HG02870 (cell line): Measurements from ENCODE around the gene STYK1.
"Not testable (repeated sequence)": the region's sequence is repeated elsewhere in the genome, so short reads cannot be mapped to it uniquely, and the experiment has no call there.

Experiments
- ATAC-seq: cut with Tn5 transposase; IDR thresholded peaks from one replicate; pipeline ENCODE4 v1.9.1; 2021; ENCODE audit warnings: mild to moderate bottlenecking, moderate library complexity; ENCODE audit not compliant: unreplicated experiment

The STYK1 gene

GRCh38 chr12:10690906-10691305 lies 17.1 kb upstream of the STYK1 start:
- ATAC-seq = no peak

GRCh38 chr12:10689146-10689545 lies 15.3 kb upstream of the STYK1 start:
- ATAC-seq = no peak

GRCh38 chr12:10688042-10688441 lies 14.2 kb upstream of the STYK1 start:
- ATAC-seq = no peak

- no peak for ATAC-seq
Measured at GRCh38 chr12:10672231-10672868, 1.5 kb downstream of the STYK1 start.

- no peak for ATAC-seq
Measured at GRCh38 chr12:10669533-10669932, 4.3 kb downstream of the STYK1 start.

- ATAC-seq = no peak
Measured at GRCh38 chr12:10668526-10668925, 5.3 kb downstream of the STYK1 start.

- no peak for ATAC-seq
Measured at GRCh38 chr12:10667581-10667980, 6.3 kb downstream of the STYK1 start.

GRCh38 chr12:10664499-10664898 lies 9.4 kb downstream of the STYK1 start:
- ATAC-seq = no peak

- ATAC-seq = no peak
Measured at GRCh38 chr12:10663869-10664268, 10.0 kb downstream of the STYK1 start.

GRCh38 chr12:10661338-10661737 lies 12.5 kb downstream of the STYK1 start:
- ATAC-seq = no peak

- no peak for ATAC-seq
Measured at GRCh38 chr12:10654003-10654402, 19.8 kb downstream of the STYK1 start.

- ATAC-seq = no peak
Measured at GRCh38 chr12:10652192-10652591, 21.7 kb downstream of the STYK1 start.

GRCh38 chr12:10646576-10646975 lies 27.3 kb downstream of the STYK1 start:
- ATAC-seq = not testable (repeated sequence)

GRCh38 chr12:10645910-10646309 lies 27.9 kb downstream of the STYK1 start:
- ATAC-seq = no peak

GRCh38 chr12:10641735-10642500 lies 31.9 kb downstream of the STYK1 start:
- no peak for ATAC-seq

- no peak for ATAC-seq
Measured at GRCh38 chr12:10638728-10639127, 35.1 kb downstream of the STYK1 start.

- ATAC-seq = no peak
Measured at GRCh38 chr12:10636611-10637010, 37.2 kb downstream of the STYK1 start.

- ATAC-seq = no peak
Measured at GRCh38 chr12:10636124-10636523, 37.7 kb downstream of the STYK1 start.

GRCh38 chr12:10635306-10635705 lies 38.5 kb downstream of the STYK1 start:
- no peak for ATAC-seq

- ATAC-seq = no peak
Measured at GRCh38 chr12:10634427-10634826, 39.4 kb downstream of the STYK1 start.

GRCh38 chr12:10633541-10633940 lies 40.3 kb downstream of the STYK1 start:
- no peak for ATAC-seq

- ATAC-seq = no peak
Measured at GRCh38 chr12:10632226-10632625, 41.6 kb downstream of the STYK1 start.

- no peak for ATAC-seq
Measured at GRCh38 chr12:10624605-10625004, 49.2 kb downstream of the STYK1 start.
